Neuron (in vitro differentiated cells): ENCODE data around the gene CHI3L2.

Experiments used
- H2AFZ ChIP-seq: one replicate; pipeline ENCODE4 v1.6.1; 2013; ENCODE audit warnings: low read depth, mild to moderate bottlenecking, inconsistent platforms, low read length, moderate library complexity
- H3K27me3 ChIP-seq: one replicate; pipeline ENCODE4 v1.6.1; 2013; ENCODE audit warnings: low read length; ENCODE audit not compliant: insufficient read depth
- H3K36me3 ChIP-seq: one replicate; pipeline ENCODE4 v1.6.1; 2013; ENCODE audit warnings: low read length; ENCODE audit not compliant: insufficient read depth
- H3K4me1 ChIP-seq: one replicate; pipeline ENCODE4 v1.6.1; 2013; ENCODE audit warnings: low read length; ENCODE audit not compliant: insufficient read depth
- H3K4me3 ChIP-seq: 2 replicates; pipeline ENCODE4 v1.5.1; 2013; ENCODE audit warnings: mild to moderate bottlenecking, low read length, moderate library complexity
- H3K9me3 ChIP-seq: one replicate; pipeline ENCODE4 v1.6.1; 2013; ENCODE audit warnings: low read length

Gene CHI3L2

DNA sequence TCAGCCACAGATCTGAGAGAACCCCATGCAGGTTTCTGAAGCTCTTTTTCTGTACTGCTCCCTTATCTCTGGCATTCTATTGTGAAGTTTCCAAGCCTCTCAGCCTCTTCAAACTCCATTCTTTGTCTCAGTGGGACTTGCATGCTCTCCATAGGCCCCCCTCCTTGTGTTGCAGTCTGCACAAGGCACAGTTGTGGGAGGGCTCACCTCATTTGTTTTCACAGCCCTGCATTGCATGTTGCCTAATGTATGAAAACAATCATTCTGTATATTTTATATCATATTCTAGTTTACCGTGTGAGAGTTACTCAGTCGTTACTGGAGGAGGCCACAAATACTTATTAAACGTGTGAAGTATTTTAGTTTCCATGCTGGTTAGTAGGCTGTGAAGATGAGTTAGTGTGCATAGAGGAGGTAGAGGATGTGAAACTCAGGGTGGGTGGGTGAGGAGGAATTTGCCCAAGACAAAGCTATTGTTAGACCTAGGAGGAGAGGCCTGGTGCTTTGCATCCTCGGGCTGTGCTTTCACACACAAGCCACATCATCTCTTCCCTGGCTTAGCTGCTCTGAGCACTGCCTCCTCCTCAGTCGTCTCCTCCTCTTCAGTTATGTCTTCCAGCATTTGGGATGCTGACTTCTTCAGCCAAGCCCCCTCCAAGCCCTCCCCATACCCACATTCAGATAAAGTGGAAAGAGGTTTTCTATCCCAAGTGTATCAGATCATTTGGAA, 7.8 kb upstream of the CHI3L2 start:
- H3K4me1 ChIP-seq, result peaks cover 13% of the 10 kb centered on the region
- H3K27me3 ChIP-seq, result no peaks in the 10 kb centered on the region
- H3K36me3 ChIP-seq, result no peaks in the 10 kb centered on the region
- no peaks in the 10 kb centered on the region for H3K9me3 ChIP-seq
- peak overlapping the region; percentile 59 for H2AFZ ChIP-seq
- H3K4me3 ChIP-seq, result no peak overlapping the region

DNA sequence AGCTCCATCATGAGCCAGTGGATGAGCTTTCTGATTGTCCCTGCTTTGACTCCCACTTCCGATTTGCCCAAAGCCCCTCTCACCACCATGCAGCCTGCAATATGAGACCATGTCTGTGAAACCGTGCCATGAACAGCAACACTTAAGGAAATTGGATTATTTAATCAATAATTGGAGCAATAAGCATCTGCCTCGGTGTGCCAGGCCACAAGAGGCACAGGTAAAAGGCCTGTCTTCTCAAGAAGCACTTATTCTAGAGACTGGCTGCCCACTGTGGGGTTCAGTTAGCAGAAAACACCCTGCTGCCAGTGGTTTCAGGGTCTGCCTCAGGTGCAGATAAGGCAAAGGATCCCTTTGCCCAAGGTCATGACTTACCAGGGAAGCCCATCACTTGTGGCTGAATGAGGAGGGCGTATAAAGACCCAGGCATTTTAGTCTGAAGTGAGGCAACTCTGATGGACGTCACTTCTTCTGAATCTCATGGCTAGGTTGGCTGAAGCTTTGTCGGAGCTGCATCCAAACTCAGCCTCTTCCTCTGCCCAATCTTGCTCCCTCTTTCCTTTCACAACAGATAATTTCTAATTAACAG, 7.1 kb upstream of the CHI3L2 start:
- H3K36me3 ChIP-seq, result no peaks in the 10 kb centered on the region
- H3K27me3 ChIP-seq, result no peaks in the 10 kb centered on the region
- peaks cover 14% of the 10 kb centered on the region for H3K4me1 ChIP-seq
- H3K4me3 ChIP-seq, result no peak overlapping the region
- H3K9me3 ChIP-seq, result no peaks in the 10 kb centered on the region
- H2AFZ ChIP-seq, result no peak overlapping the region

DNA sequence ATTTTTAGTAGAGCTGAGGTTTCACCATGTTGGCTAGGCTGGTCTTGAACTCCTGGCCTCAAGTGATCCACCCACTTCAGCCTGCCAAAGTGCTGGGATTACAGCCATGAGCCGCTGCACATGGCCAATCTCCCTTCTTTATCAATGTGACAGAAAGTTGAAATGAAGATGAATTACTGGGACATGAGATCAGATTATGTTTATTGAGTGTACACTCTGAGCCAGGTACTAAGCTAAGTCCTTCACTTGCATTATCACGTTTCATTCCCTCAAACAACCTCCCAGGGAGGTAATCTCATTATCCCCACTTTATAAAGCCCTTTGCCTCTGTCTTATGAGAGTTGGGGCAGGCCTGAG, 6.3 kb upstream of the CHI3L2 start:
- H3K36me3 ChIP-seq, result no peaks in the 10 kb centered on the region
- H3K9me3 ChIP-seq, result no peaks in the 10 kb centered on the region
- peaks cover 23% of the 10 kb centered on the region for H3K4me1 ChIP-seq
- no peak overlapping the region for H3K4me3 ChIP-seq
- H2AFZ ChIP-seq, result no peak overlapping the region
- no peaks in the 10 kb centered on the region for H3K27me3 ChIP-seq

DNA sequence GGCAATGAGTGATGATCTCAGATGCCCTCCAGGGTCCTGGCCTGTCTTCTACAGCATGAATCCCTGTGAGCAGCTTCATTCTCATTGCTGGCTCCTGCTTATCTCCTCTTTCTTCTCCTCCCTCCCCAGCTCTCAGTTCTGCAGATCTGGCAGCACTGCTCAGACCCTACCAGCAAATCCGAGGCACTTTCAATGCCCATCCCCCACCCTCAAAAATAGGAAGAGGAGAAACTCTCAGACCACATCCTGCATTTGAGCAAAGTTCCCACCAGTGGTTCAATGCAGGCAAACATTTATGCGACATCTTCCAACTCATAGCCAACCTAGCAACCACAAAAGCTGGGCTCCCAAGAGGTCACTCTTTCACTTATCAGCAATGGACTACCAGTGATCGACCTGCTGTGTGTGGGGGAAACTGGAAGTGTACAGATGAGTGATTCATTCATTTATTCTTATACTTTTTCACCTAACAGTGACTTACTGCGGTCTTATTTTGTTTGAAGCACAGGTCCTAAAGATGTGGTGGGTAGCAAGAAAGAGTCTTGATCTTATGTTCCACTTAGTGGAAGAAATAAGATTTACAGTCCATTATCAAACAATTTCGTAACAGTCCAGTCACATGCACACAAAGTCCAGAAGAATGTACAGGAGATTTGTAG, 5.8 kb upstream of the CHI3L2 start:
- no peaks in the 10 kb centered on the region for H3K27me3 ChIP-seq
- no peak overlapping the region for H3K4me3 ChIP-seq
- H3K9me3 ChIP-seq, result no peaks in the 10 kb centered on the region
- no peaks in the 10 kb centered on the region for H3K36me3 ChIP-seq
- peaks cover 23% of the 10 kb centered on the region for H3K4me1 ChIP-seq
- no peak overlapping the region for H2AFZ ChIP-seq

DNA sequence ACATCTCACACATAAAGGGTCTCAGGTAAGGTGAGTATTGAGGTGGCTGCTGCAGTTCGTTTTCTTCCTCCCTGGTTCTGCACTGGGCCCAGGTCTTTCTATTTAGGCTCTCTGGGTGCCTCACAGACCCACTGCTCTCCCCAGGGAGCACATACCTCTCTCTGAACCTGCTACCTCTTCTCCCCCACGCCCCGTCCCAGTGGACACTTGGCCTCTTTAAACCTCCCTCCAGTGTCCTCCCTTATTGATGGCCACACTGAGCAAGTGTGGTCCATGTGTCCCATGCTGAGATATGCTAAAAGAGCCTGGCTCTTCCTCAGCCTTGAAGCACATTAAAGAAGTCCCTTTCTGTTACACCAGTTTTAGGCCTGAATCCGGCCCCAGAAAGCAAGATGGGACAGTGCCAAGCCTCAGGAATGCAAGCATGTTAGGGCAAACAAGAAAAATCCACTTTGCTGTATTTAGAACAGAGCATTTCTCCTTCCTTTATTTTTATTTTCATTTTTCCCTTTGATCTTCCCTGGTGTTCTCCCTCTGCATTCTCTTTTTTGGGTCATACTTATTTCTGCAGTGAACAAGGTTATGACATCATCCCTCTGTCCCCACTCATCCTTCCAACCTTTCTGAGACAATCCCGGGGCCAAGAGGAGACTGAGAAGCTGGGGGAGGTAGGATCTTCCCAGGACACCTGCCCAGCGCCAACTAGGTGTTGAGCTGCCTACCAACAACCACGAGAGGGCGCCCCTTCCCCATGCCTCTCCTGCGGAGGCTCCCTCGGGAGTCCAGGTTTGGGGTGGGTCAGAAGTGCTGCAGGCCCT, 5.0 kb upstream of the CHI3L2 start:
- H3K4me1 ChIP-seq, result peaks cover 23% of the 10 kb centered on the region
- H3K9me3 ChIP-seq, result no peaks in the 10 kb centered on the region
- H3K27me3 ChIP-seq, result no peaks in the 10 kb centered on the region
- H3K36me3 ChIP-seq, result no peaks in the 10 kb centered on the region
- no peak overlapping the region for H2AFZ ChIP-seq
- H3K4me3 ChIP-seq, result no peak overlapping the region

DNA sequence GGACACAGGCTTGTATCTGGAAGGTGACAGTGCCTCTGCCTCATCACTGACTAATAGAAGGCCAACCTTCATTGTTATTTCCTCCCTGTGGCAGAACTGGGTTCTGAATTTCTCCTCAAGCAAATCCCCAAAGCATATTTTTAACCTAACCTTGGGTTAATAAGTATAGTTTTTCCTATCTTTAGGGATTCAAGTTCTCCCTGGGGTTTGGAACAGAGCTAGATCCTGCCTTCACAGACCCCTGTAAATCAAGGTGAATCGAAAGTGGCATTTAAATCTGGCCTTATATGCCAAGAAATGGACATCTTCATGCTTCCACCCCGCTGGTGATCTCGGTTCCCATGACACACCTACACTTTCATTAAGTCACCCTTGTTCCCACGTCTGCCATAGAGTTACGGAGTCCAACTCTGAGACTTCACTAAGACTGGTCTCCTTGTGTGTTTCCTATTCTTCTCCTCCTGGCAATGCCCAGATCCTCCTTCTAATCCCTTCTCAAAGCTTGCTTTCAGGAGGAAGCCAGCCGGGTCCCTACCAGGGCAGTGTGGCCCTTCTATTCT, 4.3 kb upstream of the CHI3L2 start:
- Histone ChIP-seq H3K9me3 (no peaks in the 10 kb centered on the region), H3K4me1 (peaks cover 23% of the 10 kb centered on the region), H3K36me3 (no peaks in the 10 kb centered on the region), H3K27me3 (no peaks in the 10 kb centered on the region), H2AFZ (no peak overlapping the region), H3K4me3 (no peak overlapping the region)

DNA sequence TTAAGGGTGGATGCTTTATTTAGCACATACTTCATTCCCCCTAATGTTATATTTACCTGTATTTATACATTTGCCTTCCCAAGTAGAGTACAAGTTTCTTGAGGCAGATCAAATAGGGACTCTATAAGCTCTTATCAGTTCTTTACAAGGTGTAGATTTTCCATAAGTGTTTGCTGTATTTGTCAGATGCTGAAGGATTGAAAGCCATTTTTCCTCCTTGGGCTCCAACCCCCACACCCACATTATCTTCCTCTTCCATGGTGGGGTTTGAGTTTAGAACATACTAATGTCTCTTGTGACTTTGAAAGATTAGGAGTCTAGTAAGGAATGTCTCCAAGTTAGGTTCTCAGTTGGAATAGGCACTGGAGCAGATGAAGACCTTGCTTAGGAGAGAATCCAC, 2.4 kb upstream of the CHI3L2 start:
- Histone ChIP-seq H3K4me1 (peaks cover 11% of the 10 kb centered on the region), H2AFZ (no peak overlapping the region), H3K9me3 (no peaks in the 10 kb centered on the region), H3K36me3 (no peaks in the 10 kb centered on the region), H3K4me3 (no peak overlapping the region), H3K27me3 (no peaks in the 10 kb centered on the region)

DNA sequence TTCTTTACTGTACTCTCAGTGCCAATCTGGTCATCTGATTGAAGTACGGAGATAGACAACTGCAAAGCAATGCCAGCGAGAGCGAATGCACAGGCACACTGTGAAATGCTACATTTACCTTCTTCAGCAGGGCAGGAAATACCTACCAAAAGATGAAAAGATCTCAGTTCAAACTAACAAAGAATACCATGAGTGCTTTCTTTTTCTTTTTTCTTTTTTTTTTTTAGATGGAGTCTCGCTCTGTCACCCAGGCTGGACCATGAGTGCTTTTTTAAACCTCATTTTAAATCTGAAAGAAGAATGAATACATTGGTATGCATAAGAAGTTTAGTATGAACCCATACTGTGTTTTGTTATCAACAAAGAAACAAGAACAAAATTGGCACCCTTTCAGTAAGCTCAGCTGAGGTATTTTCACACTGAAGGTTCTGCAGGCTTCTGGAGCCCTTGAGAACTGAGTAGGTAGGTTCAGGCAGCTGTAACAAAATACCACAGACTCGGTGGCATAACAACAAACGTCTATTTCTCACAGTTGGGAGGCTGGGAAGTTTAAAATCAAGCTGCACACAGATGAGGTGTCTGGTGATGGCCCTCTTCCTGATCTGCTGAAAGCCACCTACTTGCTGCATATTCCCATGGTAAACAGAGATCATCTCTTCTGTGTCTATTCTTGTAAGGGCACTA, 1.7 kb upstream of the CHI3L2 start:
- Histone ChIP-seq H3K9me3 (no peaks in the 10 kb centered on the region), H2AFZ (no peak overlapping the region), H3K27me3 (no peaks in the 10 kb centered on the region), H3K36me3 (no peaks in the 10 kb centered on the region), H3K4me1 (peaks cover 9% of the 10 kb centered on the region), H3K4me3 (no peak overlapping the region)

DNA sequence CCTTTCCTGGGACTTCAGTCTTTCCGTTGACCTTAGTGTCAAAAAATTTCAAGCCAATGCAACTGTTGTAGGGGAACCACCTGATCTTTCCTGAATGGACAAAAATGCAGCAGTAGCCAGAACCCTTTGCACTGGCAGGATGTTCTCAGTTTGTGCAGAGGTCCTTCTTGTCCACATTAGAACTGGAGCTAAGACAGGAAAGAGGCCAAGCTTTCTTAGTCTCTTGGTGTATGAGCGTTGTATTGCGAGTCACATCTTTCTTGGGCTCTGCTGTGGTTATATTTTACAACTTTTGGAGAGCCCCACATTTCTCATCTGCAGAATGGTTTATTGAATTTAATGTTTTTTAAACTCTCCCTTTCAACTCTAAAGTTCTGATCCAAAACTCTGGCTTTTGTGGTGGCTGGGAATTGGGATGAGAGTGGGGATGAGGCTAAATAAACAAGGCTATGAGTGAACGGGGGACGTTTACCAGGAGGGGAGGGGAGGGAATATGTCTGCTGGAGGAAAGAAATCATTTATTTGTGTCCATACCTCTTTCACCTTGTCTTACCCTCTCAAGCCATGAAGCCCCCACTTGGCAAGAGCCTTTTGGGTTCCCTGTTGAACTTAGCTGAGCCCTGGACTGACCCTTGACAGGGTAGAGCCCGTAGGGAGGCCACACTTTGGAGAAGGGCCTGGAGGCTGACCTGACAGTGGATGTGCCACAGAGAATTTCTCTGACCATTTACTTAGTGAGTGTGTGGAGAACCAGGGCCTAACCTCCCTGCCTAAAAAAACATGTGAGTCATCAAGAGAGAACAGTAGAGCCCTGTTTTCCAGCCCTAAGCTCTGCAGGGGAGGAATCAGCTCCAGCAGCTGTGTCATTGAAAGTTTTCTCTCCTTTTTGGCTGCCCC, 586 bp downstream of the CHI3L2 start:
- Histone ChIP-seq H2AFZ (no peak overlapping the region), H3K4me1 (peaks cover 9% of the 10 kb centered on the region), H3K27me3 (no peaks in the 10 kb centered on the region), H3K36me3 (no peaks in the 10 kb centered on the region), H3K9me3 (no peaks in the 10 kb centered on the region), H3K4me3 (no peak overlapping the region)

DNA sequence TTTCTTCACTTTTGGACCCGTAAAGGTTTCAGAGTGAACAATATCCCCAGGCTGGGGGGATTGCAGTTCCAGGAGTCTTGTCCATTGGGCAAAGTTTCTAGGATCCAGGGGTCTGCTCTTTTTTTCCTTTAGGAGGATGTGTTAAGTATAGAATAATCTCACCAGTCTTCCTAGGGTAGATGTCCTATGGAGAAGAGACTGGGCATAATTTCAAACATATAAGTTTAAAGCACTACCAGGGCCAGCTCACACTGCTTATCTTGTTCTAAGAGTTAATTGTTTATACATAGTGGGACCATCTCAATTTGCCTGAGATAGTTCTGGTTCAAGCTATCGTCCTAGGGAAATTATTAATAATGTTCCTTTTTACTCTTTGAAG, 1.2 kb downstream of the CHI3L2 start:
- Histone ChIP-seq H3K36me3 (no peaks in the 10 kb centered on the region), H3K27me3 (no peaks in the 10 kb centered on the region), H3K4me1 (peaks cover 9% of the 10 kb centered on the region), H2AFZ (no peak overlapping the region), H3K9me3 (no peaks in the 10 kb centered on the region), H3K4me3 (no peak overlapping the region)

DNA sequence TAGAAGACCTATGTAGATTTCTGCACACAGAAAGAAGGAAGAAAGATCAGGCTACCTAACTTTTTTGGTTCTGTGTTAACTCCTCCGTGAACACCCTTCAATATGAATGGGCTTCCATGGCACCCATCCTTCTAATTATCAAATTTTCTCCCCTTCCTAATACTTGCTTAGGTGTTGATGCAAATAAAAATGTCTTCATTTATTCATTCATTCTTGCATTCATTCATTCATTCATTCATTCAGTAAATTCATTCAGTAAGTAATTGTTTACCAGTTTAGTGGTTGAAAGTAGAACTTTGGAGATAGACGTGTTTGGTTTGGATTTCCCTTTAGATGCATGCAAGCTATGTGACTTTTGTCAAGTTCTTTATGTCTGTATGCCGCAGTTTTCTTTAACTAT, 4.6 kb downstream of the CHI3L2 start:
- no peaks in the 10 kb centered on the region for H3K4me1 ChIP-seq
- no peak overlapping the region for H3K4me3 ChIP-seq
- no peaks in the 10 kb centered on the region for H3K27me3 ChIP-seq

DNA sequence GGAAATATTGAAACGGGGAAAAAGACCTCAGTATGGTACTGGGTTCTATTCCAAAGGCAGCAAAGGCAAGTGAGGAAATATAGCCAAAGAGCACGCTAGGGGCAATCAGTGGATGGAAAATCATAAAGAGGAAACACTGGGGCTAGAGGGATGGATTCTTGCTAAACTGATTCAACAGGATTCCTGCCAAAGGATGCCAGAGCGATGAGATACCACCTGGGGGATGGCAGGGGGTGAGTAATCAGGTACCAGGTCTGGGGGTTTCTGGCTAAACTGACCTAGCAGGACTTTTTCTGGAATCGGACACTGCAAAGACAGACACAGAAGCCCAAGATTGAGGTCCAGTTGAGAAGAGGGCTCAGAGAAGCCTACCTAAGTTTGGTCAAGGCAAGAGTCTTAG, 6.7 kb downstream of the CHI3L2 start:
- Histone ChIP-seq H3K9me3 (no peaks in the 10 kb centered on the region), H3K4me3 (no peak overlapping the region), H3K4me1 (peaks cover 7% of the 10 kb centered on the region), H3K27me3 (no peaks in the 10 kb centered on the region), H3K36me3 (no peaks in the 10 kb centered on the region), H2AFZ (no peak overlapping the region)

More for the DNA sequence above, 4.6 kb downstream of the CHI3L2 start:
- Histone ChIP-seq H3K9me3 (no peaks in the 10 kb centered on the region), H2AFZ (no peak overlapping the region), H3K36me3 (no peaks in the 10 kb centered on the region)
